ENCODE results near the gene DGKG. TPM values are rescaled to one million over a fixed set of nuclear protein-coding genes. Genes with fewer than 3 reads are reported as not detected.
A peak's percentile ranks its signal among the peaks of the same experiment; 100 is the strongest.

DGKG gene
- total and polyA plus RNA-seq, 8 donors: 4.2 to 7.6 (median 5.5) TPM

- no peaks in the 10 kb centered on the region for H3K27me3 ChIP-seq
- H3K4me3 ChIP-seq: no peak overlapping the region
- H3K36me3 ChIP-seq: peaks cover 0 to 9% of the 10 kb centered on the region in 2 donors
- no peaks in the 10 kb centered on the region for H3K9me3 ChIP-seq
- DNase-seq (no peak), ATAC-seq (no peak)
- H3K27ac ChIP-seq: no peak overlapping the region
- TF ChIP-seq CTCF (IDR thresholded peaks at IDR 0.05): no peak
- intact Hi-C loops (cut with DNase I): no loop called here
- no peaks in the 10 kb centered on the region for H3K4me1 ChIP-seq
Measured at GRCh38 chr3:186261638-186262037, 100.4 kb downstream of the DGKG start.

- H3K4me3 ChIP-seq: no peak overlapping the region
- H3K36me3 ChIP-seq: peaks cover 0 to 11% of the 10 kb centered on the region in 2 donors
- DNase-seq (no peak), ATAC-seq (no peak)
- H3K9me3 ChIP-seq: no peaks in the 10 kb centered on the region
- intact Hi-C loops (cut with DNase I): no loop called here
- H3K4me1 ChIP-seq: no peaks in the 10 kb centered on the region
- TF ChIP-seq CTCF (IDR thresholded peaks at IDR 0.05): no peak
- no peak overlapping the region for H3K27ac ChIP-seq
- no peaks in the 10 kb centered on the region for H3K27me3 ChIP-seq
Measured at GRCh38 chr3:186260726-186261125, 101.3 kb downstream of the DGKG start.

- DNase-seq: peak in 3 of 4 donors; percentile 53 to 93 (median 67)
- Histone ChIP-seq H3K4me1 (no peaks in the 10 kb centered on the region), H3K9me3 (no peaks in the 10 kb centered on the region), H3K27me3 (no peaks in the 10 kb centered on the region), H3K27ac (no peak overlapping the region), H3K36me3 (peaks cover 0 to 11% of the 10 kb centered on the region in 2 donors), H3K4me3 (no peak overlapping the region)
- intact Hi-C loops (cut with DNase I): loop anchor here in 1 of 2 donors (5.0 kb wide), 1 partner anchor 283 kb away; the partner anchor contains the start of gene CRYGS
- peak; percentile 97 for ATAC-seq
- TF ChIP-seq CTCF (IDR thresholded peaks at IDR 0.05): peak; percentile 77 to 82
Measured at GRCh38 chr3:186259612-186260383, 102.2 kb downstream of the DGKG start.

GRCh38 chr3:186258968-186259367, 103.1 kb downstream of the DGKG start:
- H3K27ac ChIP-seq: no peak overlapping the region

More at GRCh38 chr3:186258968-186259367, 103.1 kb downstream of the DGKG start:
- H3K4me3 ChIP-seq: no peak overlapping the region
- no peaks in the 10 kb centered on the region for H3K27me3 ChIP-seq
- peaks cover 0 to 11% of the 10 kb centered on the region in 2 donors for H3K36me3 ChIP-seq
- intact Hi-C loops (cut with DNase I): loop anchor here in 1 of 2 donors (5.0 kb wide), 1 partner anchor 283 kb away; the partner anchor contains the start of gene CRYGS
- H3K9me3 ChIP-seq: no peaks in the 10 kb centered on the region
- no peaks in the 10 kb centered on the region for H3K4me1 ChIP-seq
- ATAC-seq: no peak
- TF ChIP-seq CTCF (IDR thresholded peaks at IDR 0.05): no peak
- no peak for DNase-seq

Measured in left lung (tissue), 10 donors.